Upper lobe of left lung (tissue), 4 donors: ENCODE results near the gene B3GNT5.

Experiments used
- CTCF ChIP-seq, 6 experiments: fragments of 450-650 bp in 4 of 6; fragments of 200-600 bp in 2 of 6; sonication (generic) in 2 of 6; IDR thresholded peaks; one replicate each; pipeline ENCODE4 v1.5.1; 2016 to 2019; ENCODE audit warnings: antibody characterized with exemption in 6 of 6
- EP300 ChIP-seq, 4 donors: sonication (generic); formaldehyde crosslinking; IDR thresholded peaks; one replicate each; pipeline ENCODE4 v1.5.1; 2017; ENCODE audit warnings: antibody characterized with exemption in 4 of 4, control low read depth in 2 of 4
- POLR2A ChIP-seq, 4 donors: fragments of 450-650 bp; IDR thresholded peaks; one replicate each; pipeline ENCODE4 v1.5.1; 2016 to 2017; ENCODE audit warnings: antibody characterized with exemption in 4 of 4, mild to moderate bottlenecking in 2 of 4
- POLR2AphosphoS5 ChIP-seq, 2 donors: sonication (generic); formaldehyde crosslinking; IDR thresholded peaks; one replicate each; pipeline ENCODE4 v1.5.1; 2017; ENCODE audit warnings: antibody characterized with exemption in 2 of 2

- no peak for TF ChIP-seq CTCF (IDR thresholded peaks at IDR 0.05)
- TF ChIP-seq POLR2AphosphoS5 (IDR thresholded peaks at IDR 0.05), result no peak
- no peak for TF ChIP-seq POLR2A (IDR thresholded peaks at IDR 0.05)
- no peak for TF ChIP-seq EP300 (IDR thresholded peaks at IDR 0.05)
Measured at GRCh38 chr3:183313764-183314163, 60.7 kb downstream of the B3GNT5 start.
